ENCODE data around the gene WNT3A. TPM values are rescaled to one million over a fixed set of nuclear protein-coding genes. Genes with fewer than 3 reads are reported as not detected.

WNT3A gene
- total RNA-seq, 2 donors from 2014 or later = 0.11 to 0.46 TPM

DNA sequence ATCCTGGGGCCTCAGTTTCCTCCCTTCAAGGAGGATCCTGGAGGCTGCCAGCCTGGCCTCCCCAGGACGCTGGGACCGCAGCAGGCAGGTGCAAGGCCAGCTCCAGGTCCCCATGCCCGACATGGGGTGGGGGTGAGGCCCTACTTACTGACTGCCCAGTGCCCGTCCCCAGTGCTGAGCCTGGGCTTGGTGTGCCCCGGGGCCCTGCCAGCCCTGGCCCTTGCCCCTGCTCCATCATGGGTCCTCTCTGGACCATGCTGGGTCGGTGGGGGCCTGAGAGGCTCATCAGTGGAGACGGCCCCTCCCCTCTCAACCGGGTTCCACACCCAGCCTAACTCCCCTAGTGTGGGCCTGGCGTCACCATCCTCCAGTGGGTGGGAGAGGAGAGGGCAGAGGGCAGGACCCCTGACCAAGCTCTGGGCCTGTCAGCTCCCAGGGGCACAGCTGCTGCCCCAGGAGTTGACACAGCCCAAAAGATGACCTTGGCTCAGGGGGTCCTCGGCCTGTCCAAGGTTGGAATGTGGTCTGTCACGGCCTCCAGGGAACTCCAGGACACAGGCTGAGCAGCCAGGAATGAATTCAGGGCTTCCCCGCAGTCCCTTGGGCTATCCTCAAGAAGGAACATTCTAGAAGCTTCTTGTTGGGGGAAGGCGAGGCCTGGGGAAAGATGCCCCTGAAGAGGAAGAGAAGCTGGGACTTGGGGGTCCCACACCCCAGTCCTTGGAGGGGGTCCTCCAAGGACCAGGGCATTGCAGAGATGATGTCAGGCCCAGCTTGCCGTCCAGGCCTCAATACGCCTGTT lies 58.1 kb downstream of the WNT3A start:
- H3K27me3 Mint-ChIP-seq (ENCODE audit: insufficient read depth) = peaks cover 22% of the 10 kb centered on the region

DNA sequence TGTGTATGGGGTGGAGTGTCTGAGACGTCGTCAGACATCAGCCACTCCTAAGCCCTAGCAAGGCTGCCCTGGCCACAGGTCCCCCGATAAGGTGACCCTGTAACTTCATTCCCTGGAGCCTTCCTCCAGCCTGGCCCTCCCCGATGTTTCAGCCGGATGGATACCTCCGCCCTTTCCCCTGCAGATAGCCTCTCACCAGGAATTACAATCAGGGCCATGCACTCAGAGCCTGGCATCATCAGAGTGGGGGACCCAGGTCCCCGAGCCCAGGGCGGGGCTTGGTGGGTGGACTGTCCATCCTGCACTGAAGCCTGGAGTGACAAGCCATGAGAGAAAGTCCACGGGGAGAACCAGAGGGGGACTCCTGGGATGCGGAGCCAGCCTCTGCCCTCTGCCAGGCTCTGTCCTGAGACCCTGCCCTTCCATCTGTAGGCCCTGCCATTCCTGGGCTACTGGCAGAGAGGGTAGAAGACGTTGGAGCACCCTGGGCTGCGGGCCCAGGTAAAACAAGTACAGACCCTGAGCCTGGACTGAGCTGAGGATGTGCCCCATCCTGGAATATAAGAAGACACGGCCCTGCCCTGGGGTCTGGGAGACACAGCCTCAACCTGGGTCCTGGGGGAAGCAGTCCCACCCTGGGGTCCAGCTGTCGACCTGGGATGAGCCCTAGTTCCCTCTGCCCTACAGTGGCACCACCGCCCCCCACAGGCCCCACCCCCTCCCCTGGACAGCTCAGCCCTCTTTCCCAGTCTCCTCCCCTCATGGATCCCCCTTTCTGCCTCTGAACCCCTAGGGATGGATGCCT lies 58.9 kb downstream of the WNT3A start:
- Histone ChIP-seq H3K9ac (ENCODE audit: extremely low read depth, low read length, poor library complexity, severe bottlenecking) (no peak overlapping the region), H3K4me1 (ENCODE audit: control insufficient read depth, insufficient read depth, low read length) (no peaks in the 10 kb centered on the region), H3K9me3 (ENCODE audit: control insufficient read depth, low read length) (no peaks in the 10 kb centered on the region), H3K27ac (ENCODE audit: low read depth, low read length) (no peak overlapping the region), H3K36me3 (ENCODE audit: control insufficient read depth, insufficient read depth, low read length) (no peaks in the 10 kb centered on the region), H3K27me3 (ENCODE audit: control insufficient read depth, insufficient read depth, low read length, poor library complexity, severe bottlenecking) (peaks cover 35% of the 10 kb centered on the region), H3K4me3 (ENCODE audit: low read length) (no peak overlapping the region)
- Mint-ChIP-seq H3K27me3 (ENCODE audit: insufficient read depth) (peaks cover 19% of the 10 kb centered on the region), H3K27ac (no peak overlapping the region), H3K9me3 (no peaks in the 10 kb centered on the region), H3K4me1 (peaks cover 18% of the 10 kb centered on the region), H3K4me3 (no peak overlapping the region), H3K36me3 (ENCODE audit: low read depth) (no peaks in the 10 kb centered on the region)
- TF ChIP-seq, protein P1, sequence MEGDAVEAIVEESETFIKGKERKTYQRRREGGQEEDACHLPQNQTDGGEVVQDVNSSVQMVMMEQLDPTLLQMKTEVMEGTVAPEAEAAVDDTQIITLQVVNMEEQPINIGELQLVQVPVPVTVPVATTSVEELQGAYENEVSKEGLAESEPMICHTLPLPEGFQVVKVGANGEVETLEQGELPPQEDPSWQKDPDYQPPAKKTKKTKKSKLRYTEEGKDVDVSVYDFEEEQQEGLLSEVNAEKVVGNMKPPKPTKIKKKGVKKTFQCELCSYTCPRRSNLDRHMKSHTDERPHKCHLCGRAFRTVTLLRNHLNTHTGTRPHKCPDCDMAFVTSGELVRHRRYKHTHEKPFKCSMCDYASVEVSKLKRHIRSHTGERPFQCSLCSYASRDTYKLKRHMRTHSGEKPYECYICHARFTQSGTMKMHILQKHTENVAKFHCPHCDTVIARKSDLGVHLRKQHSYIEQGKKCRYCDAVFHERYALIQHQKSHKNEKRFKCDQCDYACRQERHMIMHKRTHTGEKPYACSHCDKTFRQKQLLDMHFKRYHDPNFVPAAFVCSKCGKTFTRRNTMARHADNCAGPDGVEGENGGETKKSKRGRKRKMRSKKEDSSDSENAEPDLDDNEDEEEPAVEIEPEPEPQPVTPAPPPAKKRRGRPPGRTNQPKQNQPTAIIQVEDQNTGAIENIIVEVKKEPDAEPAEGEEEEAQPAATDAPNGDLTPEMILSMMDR (conservative IDR thresholded peaks at IDR 0.05) = no peak
- 86 to 88% methylated on average over 13 to 15 of the region's 15 CpGs for WGBS, 2 experiments (ENCODE audit: insufficient coverage in 1 of 2, insufficient read length in 1 of 2)
- DNase-seq = no peak

More for the DNA sequence above, 58.1 kb downstream of the WNT3A start:
- no peak for DNase-seq
- Mint-ChIP-seq H3K36me3 (ENCODE audit: low read depth) (no peaks in the 10 kb centered on the region), H3K9me3 (no peaks in the 10 kb centered on the region), H3K4me3 (no peak overlapping the region), H3K27ac (no peak overlapping the region), H3K4me1 (peaks cover 18% of the 10 kb centered on the region)
- TF ChIP-seq, protein P1 (conservative IDR thresholded peaks at IDR 0.05) = no peak
- Histone ChIP-seq H3K4me3 (ENCODE audit: low read length) (no peak overlapping the region), H3K4me1 (ENCODE audit: control insufficient read depth, insufficient read depth, low read length) (no peaks in the 10 kb centered on the region), H3K9me3 (ENCODE audit: control insufficient read depth, low read length) (no peaks in the 10 kb centered on the region), H3K9ac (ENCODE audit: extremely low read depth, low read length, poor library complexity, severe bottlenecking) (no peak overlapping the region), H3K27me3 (ENCODE audit: control insufficient read depth, insufficient read depth, low read length, poor library complexity, severe bottlenecking) (peaks cover 35% of the 10 kb centered on the region), H3K36me3 (ENCODE audit: control insufficient read depth, insufficient read depth, low read length) (no peaks in the 10 kb centered on the region), H3K27ac (ENCODE audit: low read depth, low read length) (no peak overlapping the region)
- WGBS, 2 experiments (ENCODE audit: insufficient coverage in 1 of 2, insufficient read length in 1 of 2) = 88 to 92% methylated on average over 5 to 15 of the region's 15 CpGs

DNA sequence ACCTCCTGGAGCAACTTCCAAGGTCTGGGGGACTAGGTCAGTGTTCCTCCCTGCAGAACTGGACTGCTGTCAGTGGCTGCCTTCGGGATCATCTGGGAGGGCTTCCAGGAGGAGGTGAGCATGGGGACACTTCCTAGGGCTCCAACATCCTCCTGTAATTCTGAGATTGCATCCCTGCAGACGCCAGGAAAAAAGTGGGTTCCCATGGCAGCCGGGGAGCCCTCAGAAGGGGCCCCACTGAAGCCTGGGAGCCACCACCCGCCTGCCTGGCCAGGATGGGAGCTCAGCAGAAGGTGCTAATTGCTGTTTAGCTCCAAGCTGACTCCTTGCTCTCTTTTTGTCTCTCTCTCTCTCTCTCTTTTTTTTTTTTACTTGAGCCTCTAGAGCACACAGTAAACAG lies 59.6 kb downstream of the WNT3A start:
- Histone ChIP-seq H3K4me1 (ENCODE audit: control insufficient read depth, insufficient read depth, low read length) (no peaks in the 10 kb centered on the region), H3K9ac (ENCODE audit: extremely low read depth, low read length, poor library complexity, severe bottlenecking) (no peak overlapping the region), H3K9me3 (ENCODE audit: control insufficient read depth, low read length) (no peaks in the 10 kb centered on the region), H3K27me3 (ENCODE audit: control insufficient read depth, insufficient read depth, low read length, poor library complexity, severe bottlenecking) (peaks cover 41% of the 10 kb centered on the region), H3K4me3 (ENCODE audit: low read length) (no peak overlapping the region), H3K36me3 (ENCODE audit: control insufficient read depth, insufficient read depth, low read length) (no peaks in the 10 kb centered on the region), H3K27ac (ENCODE audit: low read depth, low read length) (no peak overlapping the region)
- H3K9me3 Mint-ChIP-seq = no peaks in the 10 kb centered on the region
- TF ChIP-seq, protein P1 (conservative IDR thresholded peaks at IDR 0.05) = no peak
- 49 to 70% methylated on average over 4 of the region's 4 CpGs for WGBS, 2 experiments (ENCODE audit: insufficient coverage in 1 of 2, insufficient read length in 1 of 2)
- peak overlapping the region; percentile 78 for H3K27ac Mint-ChIP-seq
- H3K4me3 Mint-ChIP-seq = no peak overlapping the region
- DNase-seq = peak; percentile 67
- no peaks in the 10 kb centered on the region for H3K36me3 Mint-ChIP-seq (ENCODE audit: low read depth)
- H3K27me3 Mint-ChIP-seq (ENCODE audit: insufficient read depth) = peaks cover 19% of the 10 kb centered on the region
- H3K4me1 Mint-ChIP-seq = peaks cover 13% of the 10 kb centered on the region
